Measurements from ENCODE around the gene BORCS5.
"Not testable (repeated sequence)": the region's sequence is repeated elsewhere in the genome, so short reads cannot be mapped to it uniquely, and the experiment has no call there.

Gene BORCS5

GRCh38 chr12:12415886-12416285 lies 59.0 kb downstream of the BORCS5 start:
- Histone ChIP-seq H3K27me3 (ENCODE audit: insufficient read depth, poor library complexity, severe bottlenecking) (no peaks in the 10 kb centered on the region), H3K27ac (replicated peaks) (no peak overlapping the region), H3K4me3 (replicated peaks; ENCODE audit: insufficient read depth, low read length) (no peak overlapping the region)
- TF ChIP-seq CTCF (IDR thresholded peaks at IDR 0.05; ENCODE audit: insufficient read depth, low read length), result no peak
- no peak for TF ChIP-seq POLR2AphosphoS5 (IDR thresholded peaks at IDR 0.05; ENCODE audit: low read depth)
- no peak for TF ChIP-seq SPI1 (IDR thresholded peaks at IDR 0.05; ENCODE audit: borderline replicate concordance, low read depth)
- no peak for TF ChIP-seq GABPA (IDR thresholded peaks at IDR 0.05; ENCODE audit: low read depth)
- no peak for TF ChIP-seq REST (IDR thresholded peaks at IDR 0.05; ENCODE audit: insufficient replicate concordance, low read depth)
- DNase-seq (ENCODE audit: low read depth in 1 of 2, low spot score in 1 of 2), result no peak

- not testable (repeated sequence) for H3K27me3 ChIP-seq (ENCODE audit: insufficient read depth, poor library complexity, severe bottlenecking); H3K4me3 ChIP-seq (replicated peaks; ENCODE audit: insufficient read depth, low read length); H3K27ac ChIP-seq (replicated peaks); DNase-seq (ENCODE audit: low read depth in 1 of 2, low spot score in 1 of 2)
These were observed 62.3 kb downstream of the BORCS5 start for GRCh38 chr12:12419165-12419564.

GRCh38 chr12:12423367-12423766 lies 66.5 kb downstream of the BORCS5 start:
- no peak for TF ChIP-seq POLR2AphosphoS5 (IDR thresholded peaks at IDR 0.05; ENCODE audit: low read depth)
- TF ChIP-seq REST (IDR thresholded peaks at IDR 0.05; ENCODE audit: insufficient replicate concordance, low read depth), result no peak
- no peak for TF ChIP-seq CTCF (IDR thresholded peaks at IDR 0.05; ENCODE audit: insufficient read depth, low read length)
- no peak for TF ChIP-seq GABPA (IDR thresholded peaks at IDR 0.05; ENCODE audit: low read depth)
- no peak for TF ChIP-seq SPI1 (IDR thresholded peaks at IDR 0.05; ENCODE audit: borderline replicate concordance, low read depth)
- H3K27ac ChIP-seq (replicated peaks), result no peak overlapping the region
- no peak for DNase-seq (ENCODE audit: low read depth in 1 of 2, low spot score in 1 of 2)
- H3K27me3 ChIP-seq (ENCODE audit: insufficient read depth, poor library complexity, severe bottlenecking), result no peaks in the 10 kb centered on the region
- no peak overlapping the region for H3K4me3 ChIP-seq (replicated peaks; ENCODE audit: insufficient read depth, low read length)

GRCh38 chr12:12425001-12425400 lies 68.1 kb downstream of the BORCS5 start:
- H3K27me3 ChIP-seq (ENCODE audit: insufficient read depth, poor library complexity, severe bottlenecking), result no peaks in the 10 kb centered on the region
- H3K27ac ChIP-seq (replicated peaks), result no peak overlapping the region
- no peak overlapping the region for H3K4me3 ChIP-seq (replicated peaks; ENCODE audit: insufficient read depth, low read length)
- DNase-seq (ENCODE audit: low read depth in 1 of 2, low spot score in 1 of 2), result no peak
- TF ChIP-seq CTCF (IDR thresholded peaks at IDR 0.05; ENCODE audit: insufficient read depth, low read length) (no peak), REST (IDR thresholded peaks at IDR 0.05; ENCODE audit: insufficient replicate concordance, low read depth) (no peak), SPI1 (IDR thresholded peaks at IDR 0.05; ENCODE audit: borderline replicate concordance, low read depth) (no peak), POLR2AphosphoS5 (IDR thresholded peaks at IDR 0.05; ENCODE audit: low read depth) (no peak), GABPA (IDR thresholded peaks at IDR 0.05; ENCODE audit: low read depth) (no peak)

Data from HL-60 (cell line).